NT2/D1 (cell line): ENCODE results near the gene SRRM4.

Experiments
- SUZ12 ChIP-seq: IDR thresholded peaks from 2 replicates; pipeline ENCODE4 v1.6.1; 2011; ENCODE audit not compliant: insufficient read length, insufficient read depth; ENCODE audit errors: extremely low read depth
- YY1 ChIP-seq: IDR thresholded peaks from 2 replicates; pipeline ENCODE4 v1.6.1; 2011; ENCODE audit not compliant: insufficient read length, insufficient read depth
- ZNF274 ChIP-seq: IDR thresholded peaks from 2 replicates; pipeline ENCODE4 v1.6.1; 2011; ENCODE audit warnings: mild to moderate bottlenecking, low read depth, low read length

- TF ChIP-seq YY1 (no peak), SUZ12 (no peak), ZNF274 (no peak)
Observed at GRCh38 chr12:119036878-119037825, 55.8 kb downstream of the SRRM4 start.
